ENCODE data around the gene TMEM54.

The TMEM54 gene, protein sequence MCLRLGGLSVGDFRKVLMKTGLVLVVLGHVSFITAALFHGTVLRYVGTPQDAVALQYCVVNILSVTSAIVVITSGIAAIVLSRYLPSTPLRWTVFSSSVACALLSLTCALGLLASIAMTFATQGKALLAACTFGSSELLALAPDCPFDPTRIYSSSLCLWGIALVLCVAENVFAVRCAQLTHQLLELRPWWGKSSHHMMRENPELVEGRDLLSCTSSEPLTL

GRCh38 chr1:32900956-32901822, at the start of gene TMEM54:
TMEM54 (minus strand) TSS chr1:32901389; CDS start chr1:32901238, 151 bp downstream.
- DNase-seq (ENCODE audit: low spot score) = peak; percentile 90

DNA sequence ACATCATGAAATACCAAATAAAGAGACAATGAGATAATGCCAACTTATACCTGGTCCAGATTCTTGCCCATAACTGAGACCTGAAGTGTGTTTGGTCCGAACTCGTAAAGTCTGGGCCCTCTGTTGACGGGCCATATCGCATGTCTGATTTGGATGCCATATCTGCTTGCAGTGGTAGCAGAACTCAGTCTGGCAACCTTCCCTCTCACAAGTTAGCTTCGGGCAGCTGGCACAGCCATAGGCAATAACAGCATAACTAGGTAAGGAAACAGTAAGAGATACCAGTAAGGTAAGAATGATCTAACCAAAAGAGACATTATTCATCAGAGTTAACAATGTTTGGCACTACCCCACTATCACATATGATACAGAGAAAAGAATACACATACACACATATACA, 48.3 kb upstream of the TMEM54 start:
- DNase-seq (ENCODE audit: low spot score) = no peak

DNA sequence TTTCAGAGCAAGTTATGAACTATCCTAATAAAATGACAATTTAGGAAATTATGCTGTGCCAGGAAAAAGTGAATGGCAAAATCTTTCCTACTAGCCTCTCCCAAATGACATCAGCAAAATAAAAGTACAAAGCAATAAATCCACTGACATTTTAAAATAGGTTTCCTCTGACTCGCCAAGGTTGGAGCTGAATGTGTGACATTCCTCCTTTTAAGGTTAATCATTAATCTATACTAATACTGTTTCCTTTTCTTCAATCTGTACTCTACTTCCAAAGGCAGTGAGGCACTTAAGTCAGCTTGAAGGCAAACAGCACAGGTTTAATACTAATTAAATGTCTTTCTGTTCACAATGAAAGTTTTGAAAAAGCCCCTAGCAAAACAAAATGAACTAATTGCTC, 47.7 kb upstream of the TMEM54 start:
- no peak for DNase-seq (ENCODE audit: low spot score)

GRCh38 chr1:32948390-32948722, 47.2 kb upstream of the TMEM54 start:
- DNase-seq (ENCODE audit: low spot score) = no peak

DNA sequence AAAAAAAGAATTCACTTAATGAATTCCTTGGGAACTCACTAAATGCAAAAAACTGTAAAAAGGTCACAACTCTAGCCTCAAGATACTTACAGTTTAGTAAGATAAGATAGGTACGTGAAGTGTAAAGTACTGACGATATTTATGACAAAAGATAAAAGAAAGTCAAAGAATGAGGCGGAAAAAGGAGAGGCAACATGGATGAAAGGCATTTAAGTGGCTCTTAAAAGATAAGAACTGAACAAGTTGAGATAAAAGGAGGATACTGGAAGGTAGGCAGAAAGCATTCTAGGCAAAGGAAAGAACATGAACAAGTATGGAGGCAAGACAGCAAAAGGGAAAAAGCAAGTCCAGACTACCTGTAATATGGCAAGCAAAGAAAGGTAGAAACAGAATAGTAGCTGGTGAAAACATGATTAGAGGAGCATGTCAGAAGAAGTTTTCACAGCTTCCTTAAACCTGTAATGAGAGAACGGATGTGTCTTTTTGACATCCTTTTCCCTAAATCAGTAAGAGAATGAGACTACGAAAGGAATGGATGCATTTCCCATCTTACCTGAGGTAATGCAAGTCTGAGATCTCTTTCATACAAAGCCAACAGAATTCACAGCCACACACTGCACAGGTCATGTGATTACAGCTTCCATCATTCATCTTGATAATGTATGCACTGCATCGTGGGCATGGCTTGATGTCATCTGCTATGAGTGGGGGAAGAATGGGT, 46.6 kb upstream of the TMEM54 start:
- DNase-seq (ENCODE audit: low spot score) = no peak

GRCh38 chr1:32946413-32946812, 45.2 kb upstream of the TMEM54 start:
- no peak for DNase-seq (ENCODE audit: low spot score)

DNA sequence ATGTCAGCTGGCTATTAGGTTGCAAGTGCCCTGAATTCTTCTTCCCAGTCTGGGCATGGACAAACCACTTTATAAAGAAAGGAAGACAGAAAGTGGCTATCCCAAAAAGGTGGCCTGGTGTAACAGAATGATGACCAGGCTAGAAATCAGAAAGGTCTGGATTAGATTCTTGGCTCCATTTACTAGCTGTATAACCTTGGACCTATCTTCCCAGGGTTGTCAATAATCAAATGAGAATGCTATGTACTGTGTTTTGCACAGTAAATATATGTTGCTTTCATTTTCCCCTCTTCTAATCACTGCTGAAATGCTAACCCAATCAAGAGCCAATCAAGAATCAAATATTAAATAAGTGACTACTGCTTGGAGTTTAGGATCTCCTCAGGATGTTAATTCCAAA, 43.0 kb upstream of the TMEM54 start:
- no peak for DNase-seq (ENCODE audit: low spot score)

DNA sequence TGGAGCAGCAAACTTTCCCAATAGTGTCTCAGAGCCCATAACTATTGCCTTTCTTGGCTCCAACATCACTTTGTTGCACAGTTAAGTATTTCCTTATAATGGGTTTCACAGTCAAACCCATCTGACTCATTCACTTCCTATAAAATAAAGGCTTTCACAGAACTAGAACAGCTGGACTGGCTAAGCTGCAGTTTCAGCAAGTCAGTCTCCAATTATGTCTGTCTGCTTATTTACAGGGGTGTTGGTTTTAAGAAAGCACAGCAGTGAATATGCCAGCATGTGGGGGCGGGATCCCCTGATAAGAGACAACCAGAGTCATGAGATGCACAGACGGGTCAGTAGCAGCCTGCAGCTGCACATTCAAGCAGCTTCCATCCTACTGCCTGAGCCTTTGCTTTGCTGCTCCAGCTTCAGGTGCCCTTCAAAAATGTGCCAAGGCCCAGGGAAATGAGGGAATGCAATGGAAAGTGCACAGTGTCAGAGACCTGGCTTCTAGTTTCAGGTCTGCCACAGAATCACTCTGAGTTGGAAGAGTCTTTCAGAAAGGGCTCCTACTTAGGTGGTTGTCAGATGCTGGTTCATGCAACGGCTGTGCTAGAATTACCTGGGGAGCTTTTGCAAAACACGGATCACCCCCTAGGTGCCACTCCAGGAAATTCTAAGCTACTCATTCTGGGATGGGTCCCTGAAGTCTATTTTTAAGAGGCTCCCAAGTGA, 38.6 kb upstream of the TMEM54 start:
- DNase-seq (ENCODE audit: low spot score) = peak; percentile 75

- no peak for DNase-seq (ENCODE audit: low spot score)
Observed at GRCh38 chr1:32937061-32937460, 35.9 kb upstream of the TMEM54 start.

- no peak for DNase-seq (ENCODE audit: low spot score)
Observed at GRCh38 chr1:32934535-32934934, 33.3 kb upstream of the TMEM54 start.

GRCh38 chr1:32933742-32934322, 32.6 kb upstream of the TMEM54 start:
- no peak for DNase-seq (ENCODE audit: low spot score)

DNA sequence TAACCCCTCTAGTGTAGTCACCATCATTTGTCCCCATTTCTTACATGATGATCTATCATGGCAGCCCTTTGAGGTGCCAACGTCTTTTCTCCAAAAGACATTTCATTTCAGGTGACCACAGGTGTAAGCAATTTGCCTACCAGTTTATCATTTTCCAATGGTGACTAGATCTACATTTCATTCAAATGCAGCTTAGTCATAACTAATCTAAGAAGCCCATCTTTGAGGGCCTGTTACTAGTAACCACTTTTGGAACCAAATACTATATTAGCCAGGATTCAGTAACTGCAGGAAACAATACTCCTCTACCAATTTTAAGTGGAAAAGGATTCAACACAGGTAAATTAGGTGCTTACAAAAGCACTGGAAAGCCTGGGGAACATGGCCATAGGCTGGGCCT, 30.6 kb upstream of the TMEM54 start:
- DNase-seq (ENCODE audit: low spot score) = no peak

DNA sequence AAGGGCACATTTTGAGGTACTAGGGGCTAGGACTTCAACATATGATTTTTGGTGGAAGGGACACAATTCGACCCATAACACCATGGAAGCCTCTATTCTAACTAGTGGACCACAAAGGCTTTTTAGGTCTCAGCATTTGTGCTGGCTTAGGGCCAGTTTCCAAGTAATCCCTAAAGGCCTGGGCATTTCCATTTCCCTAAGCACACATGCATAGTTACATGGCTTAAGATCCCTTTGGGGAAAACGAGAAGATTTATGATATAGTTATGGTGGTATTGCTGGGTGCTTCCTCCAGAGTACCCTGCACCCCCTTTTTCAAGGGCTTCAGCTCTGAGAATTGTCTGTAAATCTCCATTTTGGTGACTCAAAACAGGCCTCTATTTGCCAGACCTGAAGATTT, 28.2 kb upstream of the TMEM54 start:
- DNase-seq (ENCODE audit: low spot score) = no peak

GRCh38 chr1:32928715-32929114, 27.5 kb upstream of the TMEM54 start:
- no peak for DNase-seq (ENCODE audit: low spot score)

GRCh38 chr1:32928285-32928684, 27.1 kb upstream of the TMEM54 start:
- DNase-seq (ENCODE audit: low spot score) = no peak

DNA sequence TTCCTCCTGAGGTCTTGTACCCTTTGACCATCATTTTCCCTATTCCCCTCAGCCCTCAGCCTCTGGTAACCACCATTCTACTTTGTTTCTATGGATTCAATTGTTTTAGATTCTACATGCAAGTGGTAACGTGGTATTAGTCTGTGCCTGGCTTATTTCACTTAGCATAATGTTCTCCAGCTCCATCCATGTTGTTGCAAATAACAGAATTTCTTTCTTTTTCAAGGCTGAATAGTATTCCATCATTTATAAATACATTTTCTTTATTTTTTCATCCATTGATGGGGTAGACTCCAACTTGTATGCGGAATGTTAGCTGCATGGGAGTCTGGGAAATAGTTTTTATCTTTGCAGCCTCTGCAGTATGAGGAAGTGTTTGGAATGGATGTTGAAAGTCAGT, 26.3 kb upstream of the TMEM54 start:
- DNase-seq (ENCODE audit: low spot score) = no peak

- no peak for DNase-seq (ENCODE audit: low spot score)
Observed at GRCh38 chr1:32926562-32926961, 25.4 kb upstream of the TMEM54 start.

DNA sequence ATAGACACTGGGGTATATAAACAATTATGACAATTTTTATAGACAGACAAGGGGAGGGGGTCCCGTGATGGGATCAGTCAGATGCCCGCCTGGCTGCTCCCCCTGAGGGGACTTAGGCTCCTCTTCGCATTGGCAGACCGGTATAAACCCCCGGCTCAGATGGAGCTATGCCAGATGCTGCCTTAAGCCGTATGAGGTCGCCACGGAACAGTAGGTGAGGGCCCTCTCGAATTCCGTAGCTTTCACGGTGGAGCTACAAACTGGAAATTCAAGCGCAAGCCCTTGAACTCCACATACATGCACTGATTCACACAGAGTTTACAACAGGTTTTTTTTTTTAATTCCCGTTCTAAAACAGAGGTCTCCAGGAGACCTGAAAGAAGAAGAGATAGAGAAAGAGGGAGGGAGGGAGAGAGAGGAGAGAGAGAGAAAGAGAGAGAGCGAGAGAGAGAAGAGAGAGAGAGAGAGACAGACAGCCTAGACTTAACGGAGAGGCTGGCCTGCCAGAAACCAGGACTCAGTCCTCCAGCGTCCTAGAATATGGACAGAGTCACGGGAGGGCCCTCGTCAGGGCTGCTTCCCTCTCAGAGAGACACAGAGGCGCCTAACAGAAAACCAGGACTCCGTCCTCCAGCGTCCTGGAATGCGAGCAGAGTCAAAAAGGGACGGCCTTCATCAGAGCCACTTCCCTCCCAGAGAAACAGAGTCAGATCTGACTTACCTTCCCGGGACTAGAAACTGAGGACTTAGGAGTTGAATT, 24.4 kb upstream of the TMEM54 start:
- peak; percentile 70 for DNase-seq (ENCODE audit: low spot score)

DNA sequence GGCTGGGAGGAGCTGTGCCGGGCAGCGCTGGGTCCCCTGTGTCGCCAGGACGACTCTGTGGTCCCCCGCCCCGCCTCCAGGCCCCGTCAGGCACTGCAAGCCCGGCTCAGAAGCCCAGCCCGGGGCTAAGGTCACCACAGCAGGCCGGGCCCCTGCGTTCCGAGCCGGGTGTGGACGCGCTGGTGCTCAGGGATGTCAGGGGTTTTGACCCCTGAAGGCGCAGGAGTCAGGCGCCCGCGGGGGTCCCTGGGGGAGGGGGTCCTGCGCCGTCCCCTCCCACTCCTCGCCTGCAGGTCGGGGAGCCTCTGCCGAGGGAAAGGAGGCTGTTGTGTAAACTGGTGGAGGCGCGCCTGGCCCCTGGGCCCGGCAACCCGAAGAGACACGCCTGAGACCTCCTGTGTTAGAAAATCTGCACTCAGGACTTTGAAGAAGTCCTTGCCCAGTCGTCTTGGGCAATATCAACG, 23.7 kb upstream of the TMEM54 start:
- DNase-seq (ENCODE audit: low spot score) = no peak

DNA sequence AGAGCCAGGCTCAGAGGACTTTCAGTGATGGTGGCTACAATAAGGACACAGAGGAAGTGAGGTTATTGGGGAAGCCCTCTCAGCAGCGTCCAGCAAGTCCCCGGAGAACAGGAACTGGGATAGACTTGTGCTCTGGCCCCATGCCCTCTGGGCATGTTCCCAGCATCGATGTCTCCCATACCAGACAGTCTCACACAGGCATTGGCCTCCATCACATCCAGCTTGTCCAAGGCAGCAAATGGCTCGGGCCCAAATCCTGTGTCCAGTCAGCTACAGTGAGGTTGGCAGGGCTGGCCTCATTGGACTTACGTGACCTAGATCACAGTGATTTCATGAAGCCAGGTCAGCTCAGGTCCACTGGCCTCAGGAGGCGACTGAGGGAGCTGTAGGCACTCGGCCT, 19.6 kb upstream of the TMEM54 start:
- no peak for DNase-seq (ENCODE audit: low spot score)

All from AG20443 (cell line).